ENCODE data around the gene SLCO1B3.

SLCO1B3 gene

GRCh38 chr12:20815574-20815973, 5.1 kb downstream of the SLCO1B3 start:
- no peaks in the 10 kb centered on the region for H3K79me2 ChIP-seq (ENCODE audit: insufficient read depth, low read length)
- no peak overlapping the region for H2AFZ ChIP-seq (ENCODE audit: low read depth, low read length)
- no peak for DNase-seq

DNA sequence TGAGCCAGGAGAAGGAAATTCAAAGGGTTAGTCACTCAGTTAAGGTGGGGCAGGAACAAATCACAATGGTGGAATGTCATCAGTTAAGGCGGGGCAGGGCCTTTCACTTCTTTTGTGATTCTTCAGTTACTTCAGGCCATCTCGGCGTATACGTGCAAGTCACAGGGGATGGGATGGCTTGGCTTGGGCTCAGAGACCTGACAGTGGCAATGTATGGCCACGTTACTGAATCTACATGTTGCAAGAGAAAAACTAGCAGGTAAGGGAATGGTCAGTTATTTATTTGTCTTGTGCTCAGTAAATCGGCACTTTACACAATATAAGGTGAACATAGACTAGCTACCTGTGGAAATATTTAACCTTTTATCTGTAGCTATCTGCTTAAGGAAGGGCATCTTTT, 11.9 kb downstream of the SLCO1B3 start:
- no peak for ATAC-seq (ENCODE audit: insufficient read depth, low read depth)
- Histone ChIP-seq H3K36me3 (ENCODE audit: insufficient read depth, low read length) (no peaks in the 10 kb centered on the region), H3K4me3 (ENCODE audit: low read depth in 1 of 2, low read length in 2 of 2) (no peak overlapping the region), H3K4me2 (ENCODE audit: insufficient read depth, low read length) (no peak overlapping the region), H3K79me2 (ENCODE audit: insufficient read depth, low read length) (no peaks in the 10 kb centered on the region), H2AFZ (ENCODE audit: low read depth, low read length) (no peak overlapping the region), H4K20me1 (ENCODE audit: insufficient read depth, low read length) (no peaks in the 10 kb centered on the region), H3K4me1 (ENCODE audit: insufficient read depth, low read length) (no peaks in the 10 kb centered on the region), H3K27me3 (ENCODE audit: insufficient read depth, low read length, poor library complexity) (no peaks in the 10 kb centered on the region), H3K9me3 (ENCODE audit: insufficient read depth, low read length, severe bottlenecking) (no peaks in the 10 kb centered on the region), H3K9ac (ENCODE audit: low read depth, low read length) (no peak overlapping the region), H3K27ac (ENCODE audit: low read length) (no peak overlapping the region)
- no peak for TF ChIP-seq EZH2 (IDR thresholded peaks at IDR 0.05; ENCODE audit: borderline replicate concordance, low read depth, low read length, severe bottlenecking)
- TF ChIP-seq, protein P1, sequence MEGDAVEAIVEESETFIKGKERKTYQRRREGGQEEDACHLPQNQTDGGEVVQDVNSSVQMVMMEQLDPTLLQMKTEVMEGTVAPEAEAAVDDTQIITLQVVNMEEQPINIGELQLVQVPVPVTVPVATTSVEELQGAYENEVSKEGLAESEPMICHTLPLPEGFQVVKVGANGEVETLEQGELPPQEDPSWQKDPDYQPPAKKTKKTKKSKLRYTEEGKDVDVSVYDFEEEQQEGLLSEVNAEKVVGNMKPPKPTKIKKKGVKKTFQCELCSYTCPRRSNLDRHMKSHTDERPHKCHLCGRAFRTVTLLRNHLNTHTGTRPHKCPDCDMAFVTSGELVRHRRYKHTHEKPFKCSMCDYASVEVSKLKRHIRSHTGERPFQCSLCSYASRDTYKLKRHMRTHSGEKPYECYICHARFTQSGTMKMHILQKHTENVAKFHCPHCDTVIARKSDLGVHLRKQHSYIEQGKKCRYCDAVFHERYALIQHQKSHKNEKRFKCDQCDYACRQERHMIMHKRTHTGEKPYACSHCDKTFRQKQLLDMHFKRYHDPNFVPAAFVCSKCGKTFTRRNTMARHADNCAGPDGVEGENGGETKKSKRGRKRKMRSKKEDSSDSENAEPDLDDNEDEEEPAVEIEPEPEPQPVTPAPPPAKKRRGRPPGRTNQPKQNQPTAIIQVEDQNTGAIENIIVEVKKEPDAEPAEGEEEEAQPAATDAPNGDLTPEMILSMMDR (IDR thresholded peaks at IDR 0.05; ENCODE audit: borderline replicate concordance, extremely low read depth, low read length, poor library complexity, severe bottlenecking) = no peak
- DNase-seq = no peak

More at GRCh38 chr12:20815574-20815973, 5.1 kb downstream of the SLCO1B3 start:
- Histone ChIP-seq H3K27ac (ENCODE audit: low read length) (no peak overlapping the region), H3K36me3 (ENCODE audit: insufficient read depth, low read length) (no peaks in the 10 kb centered on the region), H3K4me1 (ENCODE audit: insufficient read depth, low read length) (no peaks in the 10 kb centered on the region), H4K20me1 (ENCODE audit: insufficient read depth, low read length) (no peaks in the 10 kb centered on the region), H3K27me3 (ENCODE audit: insufficient read depth, low read length, poor library complexity) (no peaks in the 10 kb centered on the region), H3K9me3 (ENCODE audit: insufficient read depth, low read length, severe bottlenecking) (no peaks in the 10 kb centered on the region), H3K9ac (ENCODE audit: low read depth, low read length) (no peak overlapping the region), H3K4me3 (ENCODE audit: low read depth in 1 of 2, low read length in 2 of 2) (no peak overlapping the region), H3K4me2 (ENCODE audit: insufficient read depth, low read length) (no peak overlapping the region)
- ATAC-seq (ENCODE audit: insufficient read depth, low read depth) = no peak
- TF ChIP-seq EZH2 (IDR thresholded peaks at IDR 0.05; ENCODE audit: borderline replicate concordance, low read depth, low read length, severe bottlenecking) = no peak
- TF ChIP-seq, protein P1 (IDR thresholded peaks at IDR 0.05; ENCODE audit: borderline replicate concordance, extremely low read depth, low read length, poor library complexity, severe bottlenecking) = no peak

GRCh38 chr12:20822925-20823324, 12.4 kb downstream of the SLCO1B3 start:
- DNase-seq (no peak), ATAC-seq (ENCODE audit: insufficient read depth, low read depth) (no peak)
- Histone ChIP-seq H3K79me2 (ENCODE audit: insufficient read depth, low read length) (no peaks in the 10 kb centered on the region), H3K4me3 (ENCODE audit: low read depth in 1 of 2, low read length in 2 of 2) (no peak overlapping the region), H3K4me2 (ENCODE audit: insufficient read depth, low read length) (no peak overlapping the region), H3K36me3 (ENCODE audit: insufficient read depth, low read length) (no peaks in the 10 kb centered on the region), H3K27me3 (ENCODE audit: insufficient read depth, low read length, poor library complexity) (no peaks in the 10 kb centered on the region), H4K20me1 (ENCODE audit: insufficient read depth, low read length) (no peaks in the 10 kb centered on the region), H3K9me3 (ENCODE audit: insufficient read depth, low read length, severe bottlenecking) (no peaks in the 10 kb centered on the region), H2AFZ (ENCODE audit: low read depth, low read length) (no peak overlapping the region), H3K27ac (ENCODE audit: low read length) (no peak overlapping the region), H3K4me1 (ENCODE audit: insufficient read depth, low read length) (no peaks in the 10 kb centered on the region), H3K9ac (ENCODE audit: low read depth, low read length) (no peak overlapping the region)
- TF ChIP-seq EZH2 (IDR thresholded peaks at IDR 0.05; ENCODE audit: borderline replicate concordance, low read depth, low read length, severe bottlenecking) = no peak
- TF ChIP-seq, protein P1 (IDR thresholded peaks at IDR 0.05; ENCODE audit: borderline replicate concordance, extremely low read depth, low read length, poor library complexity, severe bottlenecking) = no peak

- no peak overlapping the region for H2AFZ ChIP-seq (ENCODE audit: low read depth, low read length)
- H3K4me3 ChIP-seq (ENCODE audit: low read depth in 1 of 2, low read length in 2 of 2) = no peak overlapping the region
- no peak overlapping the region for H3K4me2 ChIP-seq (ENCODE audit: insufficient read depth, low read length)
- H3K9me3 ChIP-seq (ENCODE audit: insufficient read depth, low read length, severe bottlenecking) = no peaks in the 10 kb centered on the region
- no peaks in the 10 kb centered on the region for H3K4me1 ChIP-seq (ENCODE audit: insufficient read depth, low read length)
- no peak for TF ChIP-seq EZH2 (IDR thresholded peaks at IDR 0.05; ENCODE audit: borderline replicate concordance, low read depth, low read length, severe bottlenecking)
- TF ChIP-seq, protein P1 (IDR thresholded peaks at IDR 0.05; ENCODE audit: borderline replicate concordance, extremely low read depth, low read length, poor library complexity, severe bottlenecking) = no peak
- no peaks in the 10 kb centered on the region for H4K20me1 ChIP-seq (ENCODE audit: insufficient read depth, low read length)
- DNase-seq (no peak), ATAC-seq (ENCODE audit: insufficient read depth, low read depth) (no peak)
- no peaks in the 10 kb centered on the region for H3K79me2 ChIP-seq (ENCODE audit: insufficient read depth, low read length)
- H3K27ac ChIP-seq (ENCODE audit: low read length) = no peak overlapping the region
- no peaks in the 10 kb centered on the region for H3K27me3 ChIP-seq (ENCODE audit: insufficient read depth, low read length, poor library complexity)
- no peak overlapping the region for H3K9ac ChIP-seq (ENCODE audit: low read depth, low read length)
- H3K36me3 ChIP-seq (ENCODE audit: insufficient read depth, low read length) = no peaks in the 10 kb centered on the region
These were observed 19.4 kb downstream of the SLCO1B3 start for GRCh38 chr12:20829919-20830318.
